Activated T-cell treated with anti-CD3 and anti-CD28 coated beads for 48 hours (primary cell): ENCODE data around the gene LIN28B.
"Not testable (repeated sequence)": the region's sequence is repeated elsewhere in the genome, so short reads cannot be mapped to it uniquely, and the experiment has no call there.

Experiments used
- DNase-seq: peaks from one replicate; pipeline ENCODE4 v3.0.0-alpha.2; 2020; ENCODE audit warnings: low read depth

Gene LIN28B, protein sequence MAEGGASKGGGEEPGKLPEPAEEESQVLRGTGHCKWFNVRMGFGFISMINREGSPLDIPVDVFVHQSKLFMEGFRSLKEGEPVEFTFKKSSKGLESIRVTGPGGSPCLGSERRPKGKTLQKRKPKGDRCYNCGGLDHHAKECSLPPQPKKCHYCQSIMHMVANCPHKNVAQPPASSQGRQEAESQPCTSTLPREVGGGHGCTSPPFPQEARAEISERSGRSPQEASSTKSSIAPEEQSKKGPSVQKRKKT

DNA sequence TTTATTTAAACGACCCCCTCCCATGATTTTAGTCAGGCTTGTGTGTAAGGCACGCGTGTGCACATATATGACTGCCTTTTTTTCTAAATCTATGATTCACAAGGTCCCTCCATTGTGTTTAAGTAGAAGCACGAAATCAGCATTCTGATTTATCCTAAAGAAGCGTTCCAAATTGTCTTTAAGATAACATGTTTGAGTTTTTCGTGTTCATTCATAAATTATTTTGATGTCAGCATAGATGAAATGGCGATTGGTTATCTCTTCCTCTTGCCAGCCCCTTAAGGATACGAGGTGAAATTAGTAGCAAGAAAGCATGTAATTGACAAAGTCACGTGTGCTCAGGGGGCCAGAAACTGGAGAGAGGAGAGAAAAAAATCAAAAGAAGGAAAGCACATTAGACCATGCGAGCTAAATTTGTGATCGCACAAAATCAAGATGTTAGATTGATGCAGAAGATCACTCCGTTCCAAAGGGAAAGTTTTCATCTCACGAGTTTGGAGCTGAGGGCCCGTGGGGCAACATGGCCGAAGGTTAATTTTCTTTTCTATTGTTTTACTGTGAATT is at the start of gene LIN28B:
Gene LIN28B, plus strand, starts transcription at position 377 of the 564 bp plus-strand sequence. Its CDS starts 144 bp downstream, at position 521.
- no peak for DNase-seq

GRCh38 chr6:104908031-104908887 is 48.6 kb upstream of the LIN28B start:
- no peak for DNase-seq

DNA sequence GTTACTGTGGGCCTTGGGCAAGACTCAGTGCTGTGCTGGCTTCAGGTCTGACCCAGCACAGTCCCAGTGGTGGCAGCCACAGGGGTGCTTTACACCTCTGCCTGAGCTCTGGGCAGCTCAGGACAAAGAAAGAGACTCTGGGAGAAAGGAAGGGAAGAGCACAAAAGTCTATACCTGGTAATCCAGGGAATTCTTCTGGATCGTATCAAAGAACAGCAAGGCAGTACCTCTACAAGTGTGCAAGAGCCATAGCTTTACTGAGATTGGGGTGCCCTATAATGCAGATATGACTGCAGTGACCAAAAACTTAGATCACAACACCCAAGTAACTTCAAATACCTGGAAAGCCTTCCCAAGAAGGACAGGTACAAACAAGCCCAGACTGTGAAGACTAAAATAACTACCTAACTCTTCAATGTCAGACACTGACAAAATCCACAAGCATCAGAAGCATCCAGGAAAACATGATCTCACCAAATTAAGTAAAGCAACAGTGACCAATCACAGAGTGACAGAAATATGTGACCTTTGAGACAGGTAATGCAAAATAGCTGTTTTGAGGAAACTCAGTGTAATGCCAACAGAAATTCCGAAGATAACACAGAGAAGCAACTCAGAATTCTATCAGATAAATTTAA is 47.9 kb upstream of the LIN28B start:
- no peak for DNase-seq

- no peak for DNase-seq
These were observed 35.0 kb upstream of the LIN28B start for GRCh38 chr6:104921896-104922295.

- DNase-seq, result no peak
These were observed 28.8 kb upstream of the LIN28B start for GRCh38 chr6:104928141-104928540.

DNA sequence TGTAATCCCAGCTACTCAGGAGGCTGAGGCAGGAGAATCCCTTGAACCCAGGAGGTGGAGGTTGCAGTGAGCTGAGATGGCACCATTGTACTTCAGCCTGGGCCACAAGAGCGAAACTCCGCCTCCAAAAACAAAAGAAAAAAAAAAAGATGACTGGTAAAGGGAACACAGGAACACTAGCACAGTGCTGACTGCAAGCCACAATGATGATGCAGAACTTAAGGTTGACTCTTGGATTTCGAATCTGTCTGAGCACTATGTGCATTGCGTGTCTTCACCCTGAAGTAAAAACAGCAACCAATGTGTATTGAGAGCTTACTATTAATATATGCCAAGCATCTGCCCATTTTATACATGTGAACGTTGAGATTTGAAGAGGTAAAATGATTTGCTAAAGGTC is 27.6 kb upstream of the LIN28B start:
- no peak for DNase-seq

DNA sequence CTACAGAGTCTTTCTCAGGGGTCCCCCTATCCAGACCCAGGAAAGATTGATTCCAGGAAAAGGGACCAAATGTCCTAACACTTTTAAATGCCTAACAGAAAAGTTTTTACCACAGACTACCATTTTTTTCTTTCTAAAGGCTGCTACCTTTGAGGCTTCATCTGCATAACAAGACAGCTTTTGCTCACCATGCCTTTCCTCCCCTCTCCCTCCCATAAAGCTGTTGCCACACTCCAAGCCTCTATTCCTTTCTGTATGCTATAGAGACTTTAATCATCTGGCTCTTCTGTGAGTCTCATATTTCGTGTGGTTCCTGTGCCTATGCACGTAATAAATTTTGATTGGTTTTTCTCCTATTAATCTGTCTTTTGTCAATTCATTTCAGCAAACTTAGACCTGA is 26.0 kb upstream of the LIN28B start:
- no peak for DNase-seq

- DNase-seq, result no peak
These were observed 20.0 kb upstream of the LIN28B start for GRCh38 chr6:104936766-104937535.

GRCh38 chr6:104940238-104940892 is 16.5 kb upstream of the LIN28B start:
- DNase-seq, result no peak

DNA sequence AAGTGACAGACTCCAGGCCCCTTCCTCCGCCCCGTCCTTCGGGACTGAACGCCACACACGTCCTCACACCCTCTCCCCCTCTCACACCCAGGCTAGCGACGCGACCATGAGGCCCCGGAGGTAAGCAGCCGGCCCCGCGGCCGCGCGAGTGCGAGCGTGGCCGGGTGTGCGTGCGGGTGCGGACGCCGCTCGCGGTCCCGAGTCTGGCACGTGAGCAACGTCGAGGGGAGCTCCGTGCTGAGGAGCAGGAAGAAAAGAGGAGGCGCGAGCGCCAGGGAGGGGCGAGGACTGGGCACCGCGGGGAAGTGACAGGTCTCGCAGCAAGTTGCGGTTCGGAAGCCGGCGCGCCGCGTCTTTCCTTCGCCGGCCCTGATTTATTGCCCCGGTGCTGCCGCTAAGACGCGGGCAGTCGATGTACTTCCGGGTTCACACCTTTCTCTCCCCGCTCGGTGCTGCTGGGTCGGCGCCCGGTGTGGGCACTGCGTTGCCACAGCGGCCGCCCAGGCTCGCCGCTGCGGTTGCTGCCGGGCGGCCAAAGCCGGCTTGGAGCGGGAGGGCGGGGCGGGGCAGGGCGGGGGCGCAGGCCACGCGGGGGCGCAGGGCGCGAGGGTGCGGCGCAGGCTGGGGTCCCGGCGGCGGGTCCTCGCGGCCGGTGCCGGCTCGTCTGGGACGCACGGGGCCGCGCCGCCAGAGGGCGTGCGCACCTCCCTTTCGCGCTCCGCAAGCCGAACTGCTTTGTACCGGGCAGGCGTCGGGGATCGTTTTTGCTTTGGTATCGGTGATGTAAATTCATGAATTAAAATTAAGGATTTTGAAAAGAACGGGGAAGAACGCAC is 15.8 kb upstream of the LIN28B start:
- peak; percentile 45 for DNase-seq

GRCh38 chr6:104941729-104942091 is 15.2 kb upstream of the LIN28B start:
- no peak for DNase-seq

DNA sequence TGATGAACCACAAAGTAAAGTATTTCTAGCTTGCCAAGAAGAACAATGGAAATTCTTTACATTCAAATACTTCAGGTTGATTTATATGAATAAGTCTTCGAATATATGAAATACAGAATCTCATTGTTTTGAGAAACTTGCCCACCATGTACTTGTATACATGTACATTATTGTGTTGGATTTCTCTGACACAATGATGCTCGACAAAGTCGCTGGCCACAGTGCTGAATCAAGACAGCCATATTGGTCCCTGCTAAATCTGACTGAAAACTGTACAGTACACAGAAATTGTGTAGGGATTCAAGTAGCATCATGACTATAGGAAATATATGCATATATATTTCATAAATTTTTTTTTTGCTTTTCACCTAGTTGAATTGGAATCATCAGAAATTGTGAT is 13.1 kb upstream of the LIN28B start:
- DNase-seq, result no peak

GRCh38 chr6:104949206-104949605 is 7.7 kb upstream of the LIN28B start:
- DNase-seq, result no peak

- no peak for DNase-seq
These were observed 5.2 kb upstream of the LIN28B start for GRCh38 chr6:104951677-104952076.

DNA sequence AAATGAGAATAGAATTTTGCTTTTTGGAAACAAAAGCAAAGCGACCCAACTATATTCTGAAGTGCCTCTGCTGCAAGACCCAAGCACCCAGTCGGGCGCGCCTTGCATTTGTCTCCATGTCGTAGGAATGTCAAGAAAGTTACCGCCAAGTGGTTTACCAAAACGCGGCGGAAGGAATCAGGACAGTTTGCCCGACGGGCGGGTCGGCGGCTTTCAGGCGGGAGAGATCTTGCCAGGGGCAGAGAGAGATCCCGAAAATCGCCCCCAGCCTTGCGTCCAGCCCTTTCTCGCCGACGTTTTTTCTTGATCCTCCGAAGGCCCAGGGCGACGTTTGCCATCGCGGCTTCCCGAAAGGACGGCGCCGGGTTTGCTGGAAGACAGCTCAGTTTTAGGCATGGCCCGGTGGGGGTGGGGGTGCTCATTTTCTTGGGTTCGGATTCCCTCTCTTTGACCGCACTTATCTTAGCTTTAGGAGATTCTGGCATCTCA is 4.0 kb upstream of the LIN28B start:
- DNase-seq, result no peak

DNA sequence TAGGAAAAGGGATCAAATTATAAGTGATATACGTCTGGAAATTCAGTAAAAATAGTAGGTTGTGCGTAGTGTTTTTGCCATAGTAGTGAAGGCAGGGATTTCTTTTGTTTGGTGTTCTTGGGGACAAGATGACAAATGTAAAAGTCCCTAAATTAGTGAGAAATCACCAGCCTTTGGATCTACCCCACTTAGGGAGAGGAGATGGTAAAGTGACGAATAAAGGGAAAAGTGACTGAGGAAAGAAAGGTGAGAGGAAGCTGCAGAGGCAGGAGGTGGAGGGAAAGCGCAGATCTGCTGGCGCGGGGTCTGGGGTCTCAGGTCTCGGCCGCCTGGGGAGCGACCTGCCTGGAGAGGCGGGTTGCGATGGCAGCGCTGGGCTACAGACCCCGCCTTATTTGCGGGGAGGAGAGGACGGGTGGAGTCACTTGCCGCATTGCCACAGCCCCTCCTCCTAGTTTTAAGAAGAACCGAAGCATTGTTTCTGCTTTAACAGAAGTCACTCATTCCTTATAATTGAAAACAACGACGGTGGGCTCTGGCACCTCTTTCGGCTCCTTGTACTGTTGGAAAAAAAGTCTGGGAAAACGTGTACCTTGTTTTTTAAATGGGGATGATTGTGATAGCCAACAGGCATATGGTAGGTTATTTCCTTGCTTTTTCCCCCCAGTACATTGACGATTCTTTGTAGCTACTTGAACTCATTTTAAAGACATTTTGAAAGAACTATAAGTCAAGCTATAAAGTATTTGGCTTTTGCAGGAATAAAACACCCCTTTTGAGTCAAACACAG is 3.3 kb upstream of the LIN28B start:
- DNase-seq, result not testable (repeated sequence)

GRCh38 chr6:104954190-104954797 is 2.6 kb upstream of the LIN28B start:
- no peak for DNase-seq

DNA sequence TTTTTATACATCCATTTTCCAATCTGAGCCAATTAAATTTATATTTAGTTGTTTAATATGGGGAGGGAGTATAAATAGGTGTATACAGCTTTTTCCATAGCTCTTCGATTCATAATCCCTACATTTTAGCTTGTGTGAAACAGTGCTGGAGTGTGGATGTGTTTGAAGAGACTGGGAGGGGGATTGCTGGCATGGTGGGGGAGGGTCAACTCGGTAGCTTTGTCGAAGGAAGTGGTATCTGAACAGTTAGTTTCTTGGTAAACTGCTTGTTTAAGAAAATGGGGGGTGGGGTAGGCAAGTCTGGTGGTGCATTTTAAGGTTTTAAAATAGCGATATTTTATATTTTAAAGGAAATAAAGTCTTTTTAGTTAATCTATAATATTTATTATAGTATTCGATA is 1.4 kb upstream of the LIN28B start:
- DNase-seq, result no peak
